RPMI7951 (cell line): Measurements from ENCODE around the gene MPPED1. TPM values are rescaled to one million over a fixed set of nuclear protein-coding genes. Genes with fewer than 3 reads are reported as not detected.

Experiments
- DNase-seq: peaks from one replicate; pipeline ENCODE4 v3.0.0-alpha.2; 2012; ENCODE audit warnings: low read depth
- total RNA-seq: library from RNA; depleted of rRNA; stranded (reverse); fragments of >200 nt; shearing (Covaris generic); gene quantifications from 2 replicates; pipeline ENCODE4 v1.2.3, GENCODE V29; 2014

MPPED1 gene
- total RNA-seq, 1 experiment from 2014 or later = not detected

DNA sequence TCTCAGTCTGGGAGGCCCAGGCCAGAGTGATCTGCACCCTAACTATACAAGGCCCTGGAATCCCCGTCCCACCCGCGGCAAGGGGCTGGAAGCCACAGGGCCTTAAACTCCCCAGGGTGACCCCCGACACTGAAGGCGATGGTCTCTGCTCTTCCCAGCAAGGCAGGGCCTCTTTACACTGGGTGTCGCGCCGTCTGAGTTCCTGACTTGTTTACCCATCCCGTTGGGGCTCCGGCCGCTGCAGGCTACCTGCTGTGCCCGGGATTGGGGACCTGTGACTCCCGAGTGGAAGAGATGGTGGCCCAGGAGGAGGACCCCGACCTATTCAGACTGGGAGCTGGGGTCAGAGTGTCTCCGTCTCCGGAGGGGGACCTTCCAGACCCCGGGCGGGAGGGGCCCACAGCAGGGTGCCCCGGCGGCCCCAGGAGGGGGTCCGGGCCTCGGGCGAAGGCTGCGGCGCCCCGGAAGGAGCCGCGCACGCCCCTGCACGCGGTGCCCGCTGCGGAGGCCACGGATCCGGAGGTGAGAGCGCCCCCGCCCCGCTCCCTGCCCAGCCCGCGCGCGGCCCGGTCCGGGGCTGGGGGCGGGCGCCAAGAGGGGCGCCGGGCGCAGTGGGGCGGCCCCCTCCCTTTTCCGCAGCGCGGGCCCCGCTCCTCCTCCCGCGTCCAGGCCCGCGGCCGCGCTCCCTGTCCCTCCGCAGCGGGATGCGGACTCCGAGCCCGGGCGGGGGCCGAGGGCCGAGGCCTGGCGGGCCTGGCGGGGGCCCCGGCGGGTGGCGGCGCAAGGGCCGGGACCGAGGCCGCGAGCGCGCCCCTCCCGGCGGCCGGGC, 560 bp upstream of the MPPED1 start:
- DNase-seq = no peak

DNA sequence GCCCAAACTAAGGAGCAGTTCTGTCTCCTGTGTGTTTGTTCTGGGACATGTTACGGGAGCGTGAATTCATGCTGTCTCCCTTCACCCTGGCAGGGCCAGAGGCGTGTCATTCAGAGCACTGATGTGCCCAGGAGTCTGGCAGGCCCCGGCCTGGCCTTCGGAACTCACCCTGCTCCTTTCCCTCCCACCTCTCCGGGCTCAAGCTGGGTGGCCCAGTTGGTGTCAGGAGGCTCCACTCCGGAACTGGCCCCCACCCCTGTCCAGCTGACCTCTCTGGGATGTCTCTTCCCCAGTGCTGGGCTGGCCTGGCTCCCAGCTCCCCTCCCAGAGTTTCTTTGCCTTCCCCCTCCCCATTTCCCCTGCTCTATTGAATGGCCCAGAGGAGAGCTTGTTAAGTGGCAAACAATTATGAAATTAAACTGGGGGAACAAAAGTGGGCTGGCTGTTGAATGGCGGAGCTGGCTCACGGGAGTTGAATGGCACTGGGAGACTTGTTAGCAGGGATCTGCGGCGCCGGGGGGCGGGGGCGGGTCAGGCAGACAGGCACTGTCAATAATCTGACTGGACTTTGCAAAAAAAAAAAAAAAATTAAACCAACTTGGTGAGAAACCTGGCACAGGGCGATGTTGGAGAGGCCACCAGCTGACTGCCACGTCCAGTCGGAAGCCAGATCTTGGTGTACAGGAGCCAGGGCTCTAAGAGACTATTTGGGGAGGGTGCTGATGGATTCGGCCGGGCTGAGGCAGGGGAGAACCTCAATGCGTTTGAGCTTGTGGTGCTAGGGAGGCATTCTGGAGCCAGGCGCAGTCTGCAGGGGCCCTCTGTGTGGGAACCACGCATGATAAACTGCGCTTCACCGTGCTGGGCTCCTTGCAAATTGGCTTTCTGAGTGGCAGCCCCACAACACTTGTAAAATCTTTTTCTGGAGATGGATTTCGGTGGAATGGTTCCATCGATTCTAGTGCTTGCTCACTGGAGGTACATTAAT, 1.3 kb downstream of the MPPED1 start:
- DNase-seq = no peak

DNA sequence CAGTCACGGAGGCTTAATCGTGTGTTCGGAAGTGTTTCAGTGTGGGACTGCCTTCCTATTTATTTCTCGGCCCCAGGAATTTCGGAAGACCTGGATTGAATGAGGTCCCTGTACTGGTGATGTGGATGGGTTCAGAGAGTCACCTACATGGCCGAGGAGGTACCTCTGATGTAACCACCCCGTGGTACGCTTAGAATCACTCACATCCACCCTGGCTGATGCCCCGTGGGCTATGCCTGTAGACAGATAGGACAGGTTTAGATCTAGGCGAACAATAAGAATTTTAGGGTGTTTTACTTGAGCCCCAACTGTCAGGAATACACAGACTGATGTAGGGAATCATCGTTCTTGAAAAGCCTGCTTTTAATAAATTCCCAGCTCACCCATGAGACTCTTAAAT, 2.0 kb downstream of the MPPED1 start:
- DNase-seq = no peak

- no peak for DNase-seq
These were observed 3.9 kb downstream of the MPPED1 start for GRCh38 chr22:43415681-43416080.

DNA sequence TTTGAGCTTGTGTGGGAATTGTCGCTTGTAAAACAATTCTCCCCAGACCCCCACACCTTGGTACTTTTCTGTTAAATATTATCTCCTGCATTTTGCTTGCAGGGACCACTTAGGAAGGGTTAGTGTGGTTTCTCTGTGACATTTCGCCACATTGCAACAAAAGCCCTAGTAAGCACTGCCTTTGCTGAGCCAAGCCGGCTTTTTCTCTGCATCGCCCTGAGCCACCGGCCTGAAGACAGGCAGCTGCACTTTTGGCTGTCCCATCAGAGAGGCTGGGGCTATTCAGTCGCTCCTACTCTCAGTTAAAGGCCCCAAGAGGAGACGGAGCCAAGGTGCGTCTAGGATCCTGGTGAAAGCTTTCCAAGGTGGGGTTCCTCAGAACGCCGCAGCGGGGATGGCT, 5.7 kb downstream of the MPPED1 start:
- no peak for DNase-seq

DNA sequence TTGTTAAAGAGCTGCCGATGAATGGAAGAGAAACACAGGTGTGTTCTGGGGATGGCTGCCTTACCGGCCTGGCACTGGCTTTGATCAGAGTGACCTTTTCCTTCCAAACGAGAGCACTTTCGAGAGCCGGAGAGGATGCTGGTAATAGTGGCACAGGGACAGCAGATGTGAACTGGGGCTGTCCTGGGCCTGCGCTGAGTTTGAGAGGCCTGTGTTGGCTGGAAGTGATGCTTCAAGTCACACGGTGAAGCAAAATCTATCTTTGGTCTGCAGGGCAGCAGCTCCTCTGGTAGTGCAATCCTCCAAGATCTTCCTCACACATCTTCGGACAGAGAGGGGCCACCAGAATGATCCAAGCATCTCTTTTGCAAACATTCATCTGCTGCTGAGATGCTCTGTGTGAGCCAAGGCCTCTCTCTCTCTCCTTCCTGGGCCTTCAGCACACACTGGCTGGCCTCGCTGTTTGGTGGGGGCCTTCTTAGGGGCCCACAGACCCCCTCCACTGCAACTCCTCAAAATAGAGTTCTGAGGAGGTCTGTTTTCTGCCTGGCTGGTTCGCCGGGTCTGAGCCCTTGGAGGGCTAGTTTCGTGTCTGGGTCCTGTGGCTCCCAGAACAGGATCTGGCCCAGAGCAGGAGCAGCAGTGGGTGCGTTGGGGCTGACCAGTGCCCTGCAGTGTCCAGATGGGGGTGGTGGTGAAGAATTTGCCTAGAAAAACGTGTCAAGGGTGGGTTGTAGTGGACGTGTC, 6.4 kb downstream of the MPPED1 start:
- no peak for DNase-seq

DNA sequence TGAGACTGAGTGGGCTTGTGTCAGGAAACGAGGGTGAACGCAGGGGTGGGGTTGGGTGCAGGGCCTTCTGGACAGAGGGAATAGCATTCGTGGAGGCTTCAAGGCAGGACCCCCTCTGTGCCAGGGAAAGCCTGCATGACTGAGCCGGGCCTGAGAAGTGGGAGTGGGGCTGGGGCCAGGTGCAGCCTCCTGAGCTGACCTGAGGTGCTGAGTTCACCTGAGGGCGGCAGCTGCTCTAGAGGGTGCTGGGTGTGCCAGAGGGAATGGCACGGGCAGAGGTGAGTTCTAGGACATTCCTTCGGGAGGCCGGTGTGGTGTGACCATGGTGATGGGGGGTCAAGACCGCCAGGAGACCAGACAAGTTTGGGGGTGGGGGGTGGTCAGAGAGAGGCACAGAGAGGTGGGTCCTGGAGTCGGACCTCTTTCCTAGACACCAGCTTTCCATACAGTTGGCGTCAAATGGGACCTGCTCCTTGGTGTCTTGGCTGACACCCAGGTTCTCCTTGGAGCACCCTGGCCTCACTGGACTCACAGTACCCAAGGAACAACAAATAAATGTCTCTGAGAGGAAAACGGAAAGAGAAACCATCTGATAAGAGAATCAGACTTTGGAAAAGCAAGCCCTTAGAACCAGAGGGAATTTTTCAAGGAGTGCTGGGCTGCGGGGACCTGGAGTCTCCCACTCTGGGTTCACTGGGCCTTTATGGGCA, 7.7 kb downstream of the MPPED1 start:
- DNase-seq = no peak

DNA sequence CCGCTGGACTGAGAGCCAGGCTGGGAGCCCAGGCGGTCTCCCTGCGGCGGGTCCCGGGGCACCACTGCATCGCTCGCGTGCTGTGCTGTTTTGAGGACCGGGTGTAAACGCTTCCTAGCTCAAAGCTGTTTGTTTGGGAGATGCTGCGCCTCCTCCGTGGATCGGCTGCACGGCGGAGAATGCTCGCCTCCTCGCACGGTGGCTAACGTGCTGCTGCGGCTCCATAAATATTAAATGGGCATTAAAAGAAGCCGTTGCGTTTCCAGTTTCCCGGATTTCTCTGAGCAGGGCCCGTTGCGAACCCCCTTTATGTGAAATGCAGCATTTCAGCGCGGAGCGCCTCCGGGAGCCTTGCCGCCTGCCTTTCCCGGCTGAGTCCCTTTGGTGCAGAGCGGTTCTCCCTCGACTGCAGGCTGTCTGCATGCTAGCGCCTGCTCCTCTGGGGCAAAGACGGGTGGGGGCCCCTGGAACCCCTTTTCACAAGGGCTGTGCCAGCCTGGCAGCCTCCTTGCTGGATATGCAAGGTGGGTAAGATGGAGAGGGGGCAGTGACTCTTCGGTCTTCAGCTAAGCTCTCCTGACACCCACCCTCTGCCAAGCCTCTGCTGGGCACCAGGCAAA, 9.3 kb downstream of the MPPED1 start:
- no peak for DNase-seq

GRCh38 chr22:43421914-43422615, 10.3 kb downstream of the MPPED1 start:
- no peak for DNase-seq

DNA sequence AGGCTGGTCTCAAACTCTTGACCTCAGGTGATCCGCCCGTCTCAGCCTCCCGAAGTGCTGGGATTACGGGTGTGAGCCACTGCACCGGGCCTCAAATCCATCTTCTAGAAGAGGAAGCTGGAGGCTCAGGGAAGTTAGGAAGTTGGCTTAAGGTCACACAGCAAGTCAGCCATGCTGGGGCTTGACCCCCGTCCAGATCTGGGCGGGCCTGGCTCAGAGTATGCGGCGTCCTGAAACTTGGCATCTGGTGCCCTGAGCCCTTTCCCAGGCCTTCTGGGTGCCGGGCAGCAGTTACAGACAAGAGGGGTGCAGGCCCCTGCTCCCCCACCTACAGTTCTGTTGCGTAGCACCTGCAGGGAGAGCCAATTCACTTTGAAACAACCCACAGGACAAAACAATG, 11.2 kb downstream of the MPPED1 start:
- DNase-seq = no peak

DNA sequence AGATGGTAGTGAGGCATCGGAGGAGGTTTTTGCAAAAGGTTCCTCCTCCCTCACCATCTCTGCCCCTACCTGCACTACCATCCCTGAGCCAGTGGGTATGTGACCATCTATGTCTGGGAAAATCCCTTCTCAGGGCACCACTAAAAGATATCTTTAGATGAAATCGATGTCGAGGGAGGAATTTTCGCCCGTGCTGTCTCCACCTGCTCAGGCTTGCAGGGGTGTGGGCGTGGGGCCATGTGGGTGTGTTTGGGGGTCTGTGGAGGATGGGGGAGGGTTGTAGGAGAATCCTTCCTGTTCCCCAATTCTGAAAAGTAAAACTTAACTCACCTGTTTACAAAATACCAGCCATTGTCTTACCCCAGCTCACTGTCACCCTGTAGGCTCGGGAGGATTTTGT, 12.4 kb downstream of the MPPED1 start:
- DNase-seq = no peak

DNA sequence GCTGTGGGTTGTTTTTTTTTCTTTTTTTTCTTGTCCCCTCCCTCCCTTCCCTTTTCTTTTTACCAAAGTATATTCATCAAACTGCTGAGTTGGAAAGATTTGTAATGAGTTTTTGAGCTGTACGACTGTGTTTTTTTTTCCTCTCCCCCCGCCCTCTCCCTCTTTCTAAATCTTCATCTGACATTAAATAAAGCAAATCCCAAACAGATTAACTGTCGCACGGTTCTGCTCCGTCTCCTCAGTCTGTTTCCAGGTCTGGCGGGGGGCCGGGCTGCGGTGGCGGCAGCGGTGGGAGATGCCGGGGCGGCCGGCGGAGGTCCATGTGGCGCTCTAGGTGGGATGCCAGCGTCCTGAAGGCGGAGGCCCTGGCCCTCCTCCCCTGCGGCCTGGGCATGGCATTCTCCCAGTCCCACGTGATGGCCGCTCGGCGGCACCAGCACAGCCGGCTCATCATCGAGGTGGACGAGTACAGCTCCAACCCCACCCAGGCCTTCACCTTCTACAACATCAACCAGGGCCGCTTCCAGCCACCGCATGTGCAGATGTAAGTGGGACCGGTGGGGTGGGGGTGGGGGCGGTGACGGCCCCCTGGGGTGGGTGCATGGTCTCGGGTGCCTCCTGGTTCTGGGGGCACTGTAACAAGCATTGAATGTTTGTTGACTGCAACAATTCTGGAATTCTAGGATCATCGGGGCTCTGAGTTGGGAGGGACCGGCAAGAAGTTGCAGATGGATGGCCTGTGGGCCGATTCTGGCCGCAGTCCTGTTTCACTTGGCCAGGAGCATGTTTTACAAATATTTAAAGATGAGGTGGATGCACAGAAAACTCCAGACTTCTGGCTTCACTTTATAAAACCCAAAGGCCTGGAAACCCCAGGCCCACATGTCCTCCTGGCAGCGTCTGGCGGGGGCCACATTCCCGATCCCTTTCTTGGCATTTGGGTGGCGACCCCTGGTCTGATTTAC, 13.1 kb downstream of the MPPED1 start:
- DNase-seq = no peak

- no peak for DNase-seq
These were observed 14.4 kb downstream of the MPPED1 start for GRCh38 chr22:43425976-43426785.

DNA sequence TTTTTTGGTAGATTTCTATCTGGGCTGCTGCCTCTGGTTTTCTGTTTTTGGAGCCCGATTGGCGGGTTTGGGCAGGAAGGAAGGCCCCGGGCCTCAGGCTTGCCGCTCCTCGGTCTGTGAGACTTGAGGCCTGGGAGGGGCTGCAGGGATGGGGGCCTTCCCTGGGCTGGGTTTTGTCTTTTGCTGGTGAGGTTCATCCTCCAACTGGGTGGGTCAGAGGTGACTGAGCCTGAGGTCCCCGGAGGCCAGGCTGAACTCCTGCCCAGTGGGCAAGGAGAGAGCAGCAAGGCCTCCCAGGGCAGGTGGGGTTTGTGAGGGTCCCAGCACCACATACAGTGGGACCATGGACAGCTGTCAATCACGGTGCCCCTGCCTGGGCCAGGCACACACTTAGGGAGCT, 15.0 kb downstream of the MPPED1 start:
- no peak for DNase-seq

DNA sequence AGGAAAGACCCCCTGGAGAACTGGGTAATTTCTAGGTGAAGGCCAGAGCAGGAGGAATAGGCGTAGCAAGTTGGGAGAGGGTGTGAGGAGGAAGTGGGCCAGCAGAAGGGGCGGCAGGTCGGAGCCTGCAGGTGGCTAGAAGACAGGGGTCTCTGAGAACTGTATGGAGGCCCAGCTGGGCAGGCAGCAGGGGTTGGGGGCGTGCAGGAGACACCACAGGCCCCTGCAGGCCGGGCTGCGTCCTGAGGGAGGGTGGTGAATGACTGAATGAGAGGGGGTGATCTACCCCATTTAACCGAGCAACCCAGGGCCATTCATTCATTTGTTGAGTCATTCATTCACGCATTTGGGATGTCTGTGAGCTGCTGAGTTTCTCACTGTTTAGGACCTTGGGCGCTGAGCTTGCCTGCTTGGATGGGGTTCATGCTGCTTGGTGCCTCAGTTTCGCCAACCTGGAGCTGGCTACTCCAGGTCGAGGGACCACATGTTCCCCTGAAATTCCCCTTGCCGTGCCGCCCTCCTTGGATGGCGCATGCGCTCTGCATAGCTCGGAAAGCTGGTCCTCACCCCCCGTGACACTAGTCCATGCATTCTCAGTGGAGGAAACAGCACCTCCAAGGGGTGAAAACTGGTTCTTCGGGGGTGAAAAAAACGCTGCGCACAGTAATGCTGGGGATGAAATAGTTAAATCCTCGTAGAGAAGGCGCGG, 15.6 kb downstream of the MPPED1 start:
- DNase-seq = no peak

DNA sequence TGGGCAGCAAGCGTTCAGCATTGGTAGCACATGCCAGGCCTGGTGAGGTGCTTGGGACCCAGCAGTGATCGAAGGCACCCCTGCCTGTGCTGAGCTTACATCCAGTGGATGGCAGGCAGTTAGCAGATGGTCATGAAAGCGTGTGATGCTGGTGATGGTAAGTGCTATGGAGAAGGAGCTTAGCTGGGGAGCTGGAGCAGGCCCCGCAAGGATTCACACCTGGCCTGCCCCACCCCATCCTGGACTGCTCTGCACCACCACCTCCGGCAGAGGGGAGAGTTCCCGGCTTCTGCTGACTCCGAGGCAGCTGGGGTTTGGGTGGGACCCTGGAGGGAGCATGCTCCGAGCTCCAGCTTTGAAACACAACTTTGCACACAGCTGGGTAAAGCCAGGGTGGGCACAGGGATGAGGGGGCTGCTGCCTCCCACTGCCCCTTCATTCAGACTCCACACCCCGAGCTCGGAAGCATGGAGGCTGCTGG, 16.2 kb downstream of the MPPED1 start:
- no peak for DNase-seq

DNA sequence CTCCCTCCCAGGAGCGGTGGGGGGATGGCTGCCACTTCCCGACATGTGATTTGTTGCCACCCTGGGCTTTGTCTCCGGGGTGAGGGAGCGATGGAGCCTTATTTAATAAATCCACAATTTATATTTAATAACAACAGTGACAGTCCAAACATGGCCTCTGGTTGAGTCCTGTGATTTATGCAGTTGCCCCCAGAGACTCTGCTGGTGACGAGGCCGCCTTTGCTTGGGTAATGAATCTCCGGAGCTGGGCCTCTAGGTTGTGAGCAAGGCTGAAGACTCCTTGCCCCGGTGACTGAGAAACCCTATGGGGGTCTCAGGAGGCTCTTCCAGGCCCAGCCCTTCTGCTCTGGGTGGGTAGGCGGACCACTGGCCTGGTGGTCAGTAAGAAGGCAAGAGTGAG, 16.7 kb downstream of the MPPED1 start:
- DNase-seq = no peak
